ENCODE results near the gene SPSB1. TPM values are rescaled to one million over a fixed set of nuclear protein-coding genes. Genes with fewer than 3 reads are reported as not detected.

The SPSB1 gene
- total RNA-seq, 1 donor from 2014 or later = 14.7 TPM

- ATAC-seq (no peak), DNase-seq (no peak)
- Histone ChIP-seq H3K27ac (no peak overlapping the region), H3K36me3 (no peaks in the 10 kb centered on the region), H3K4me1 (no peaks in the 10 kb centered on the region), H3K27me3 (ENCODE audit: low read depth) (no peaks in the 10 kb centered on the region), H3K4me3 (no peak overlapping the region), H3K9me3 (no peaks in the 10 kb centered on the region)
- intact Hi-C loops (cut with DNase I) = no loop called here
- TF ChIP-seq CTCF (IDR thresholded peaks at IDR 0.05) = no peak
These were observed 93.3 kb downstream of the SPSB1 start for GRCh38 chr1:9385801-9386573.

- Histone ChIP-seq H3K27me3 (ENCODE audit: low read depth) (no peaks in the 10 kb centered on the region), H3K27ac (no peak overlapping the region), H3K9me3 (no peaks in the 10 kb centered on the region), H3K36me3 (no peaks in the 10 kb centered on the region), H3K4me3 (no peak overlapping the region), H3K4me1 (no peaks in the 10 kb centered on the region)
- no peak for DNase-seq
- TF ChIP-seq CTCF (IDR thresholded peaks at IDR 0.05) = no peak
- intact Hi-C loops (cut with DNase I) = no loop called here
- ATAC-seq = no peak
These were observed 95.9 kb downstream of the SPSB1 start for GRCh38 chr1:9388335-9389180.

- no peak for TF ChIP-seq CTCF (IDR thresholded peaks at IDR 0.05)
- intact Hi-C loops (cut with DNase I) = no loop called here
- Histone ChIP-seq H3K27ac (no peak overlapping the region), H3K9me3 (no peaks in the 10 kb centered on the region), H3K4me3 (no peak overlapping the region), H3K36me3 (no peaks in the 10 kb centered on the region), H3K27me3 (ENCODE audit: low read depth) (no peaks in the 10 kb centered on the region), H3K4me1 (no peaks in the 10 kb centered on the region)
- ATAC-seq = no peak
- DNase-seq = no peak
These were observed 97.3 kb downstream of the SPSB1 start for GRCh38 chr1:9389968-9390367.

GRCh38 chr1:9391620-9392019 is 98.9 kb downstream of the SPSB1 start:
- ATAC-seq (no peak), DNase-seq (no peak)
- Histone ChIP-seq H3K9me3 (no peaks in the 10 kb centered on the region), H3K4me3 (no peak overlapping the region), H3K27ac (no peak overlapping the region), H3K36me3 (no peaks in the 10 kb centered on the region), H3K27me3 (ENCODE audit: low read depth) (no peaks in the 10 kb centered on the region), H3K4me1 (no peaks in the 10 kb centered on the region)
- intact Hi-C loops (cut with DNase I) = no loop called here
- no peak for TF ChIP-seq CTCF (IDR thresholded peaks at IDR 0.05)

- no peaks in the 10 kb centered on the region for H3K9me3 ChIP-seq
- intact Hi-C loops (cut with DNase I) = no loop called here
- H3K36me3 ChIP-seq = no peaks in the 10 kb centered on the region
- H3K27me3 ChIP-seq (ENCODE audit: low read depth) = no peaks in the 10 kb centered on the region
- no peaks in the 10 kb centered on the region for H3K4me1 ChIP-seq
- H3K27ac ChIP-seq = no peak overlapping the region
- H3K4me3 ChIP-seq = no peak overlapping the region
- DNase-seq (no peak), ATAC-seq (no peak)
- TF ChIP-seq CTCF (IDR thresholded peaks at IDR 0.05) = no peak
These were observed 101.3 kb downstream of the SPSB1 start for GRCh38 chr1:9394010-9394409.
